Bronchial epithelial cell (primary cell): ENCODE results near the gene WDR6. TPM values are rescaled to one million over a fixed set of nuclear protein-coding genes. Genes with fewer than 3 reads are reported as not detected.
"Not testable (repeated sequence)": the region's sequence is repeated elsewhere in the genome, so short reads cannot be mapped to it uniquely, and the experiment has no call there.

ENCODE experiments used
- DNase-seq: peaks from one replicate; pipeline ENCODE4 v3.0.0-alpha.2; 2010; ENCODE audit warnings: low read depth
- FAIRE-seq: peaks from 2 replicates; lab custom pipeline; 2011; peaks lifted over from hg19 to GRCh38; lab: Jason Lieb, UNC
- H3K27me3 ChIP-seq: 2 replicates; pipeline ENCODE4 v1.5.1; 2011; ENCODE audit warnings: low read length; ENCODE audit not compliant: control insufficient read depth, insufficient read depth
- H3K36me3 ChIP-seq: 2 replicates; pipeline ENCODE4 v1.5.1; 2011; ENCODE audit warnings: low read length; ENCODE audit not compliant: control insufficient read depth, insufficient read depth
- H3K4me3 ChIP-seq: 2 replicates; pipeline ENCODE4 v1.5.1; 2011; ENCODE audit warnings: mild to moderate bottlenecking, low read depth, low read length, control low read depth
- total RNA-seq: library from RNA; depleted of rRNA; stranded (reverse); fragments of >200 nt; gene quantifications from 2 replicates; pipeline ENCODE4 v1.2.1, GENCODE V29; 2014
- TF ChIP-seq, protein P1 (sequence below): IDR thresholded peaks from 2 replicates; pipeline ENCODE4 v1.5.1; 2011; ENCODE audit warnings: mild to moderate bottlenecking, moderate library complexity, low read length, control low read depth, inconsistent platforms; ENCODE audit not compliant: insufficient read depth, severe bottlenecking

The WDR6 gene
- total RNA-seq, 1 donor from 2014 or later: 61.1 TPM

DNA sequence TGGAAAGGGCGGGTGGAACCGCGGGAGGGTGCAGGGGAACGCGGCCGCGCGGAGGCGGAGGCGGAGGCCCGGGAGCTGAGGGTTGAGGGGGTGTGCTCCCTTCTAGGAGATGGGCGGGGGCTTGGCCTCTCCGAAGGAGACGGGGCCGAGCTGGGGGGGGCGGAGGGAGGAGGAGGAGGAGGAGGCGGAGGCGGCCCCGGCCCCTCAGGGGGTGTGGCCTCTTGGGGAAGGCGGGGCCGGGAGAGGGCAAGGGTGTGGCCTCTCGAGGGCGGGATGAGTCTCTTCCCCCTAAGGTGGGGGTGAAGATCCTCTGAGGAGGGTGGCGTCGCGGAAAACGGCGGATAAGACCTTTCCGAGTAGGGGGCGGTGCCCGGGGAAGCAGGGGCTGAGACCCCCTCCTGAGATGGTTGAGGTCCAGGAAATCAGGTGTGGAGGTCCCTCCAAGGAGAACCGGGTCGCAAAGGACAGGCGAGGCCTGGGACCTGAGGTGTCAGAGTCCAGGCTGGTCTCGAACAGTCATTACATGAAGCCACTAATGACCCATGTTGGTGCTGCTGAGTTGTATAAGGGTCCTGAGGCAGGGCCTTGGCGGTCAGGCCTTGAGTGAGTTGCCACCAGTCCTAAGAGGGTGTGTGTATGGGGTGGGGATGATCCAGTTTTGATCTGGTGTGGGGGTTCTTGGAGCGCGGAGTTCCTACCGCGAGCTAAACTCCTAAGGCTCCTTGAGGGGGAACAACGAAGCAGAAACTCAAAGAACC, 759 bp downstream of the WDR6 start:
- TF ChIP-seq, protein P1, sequence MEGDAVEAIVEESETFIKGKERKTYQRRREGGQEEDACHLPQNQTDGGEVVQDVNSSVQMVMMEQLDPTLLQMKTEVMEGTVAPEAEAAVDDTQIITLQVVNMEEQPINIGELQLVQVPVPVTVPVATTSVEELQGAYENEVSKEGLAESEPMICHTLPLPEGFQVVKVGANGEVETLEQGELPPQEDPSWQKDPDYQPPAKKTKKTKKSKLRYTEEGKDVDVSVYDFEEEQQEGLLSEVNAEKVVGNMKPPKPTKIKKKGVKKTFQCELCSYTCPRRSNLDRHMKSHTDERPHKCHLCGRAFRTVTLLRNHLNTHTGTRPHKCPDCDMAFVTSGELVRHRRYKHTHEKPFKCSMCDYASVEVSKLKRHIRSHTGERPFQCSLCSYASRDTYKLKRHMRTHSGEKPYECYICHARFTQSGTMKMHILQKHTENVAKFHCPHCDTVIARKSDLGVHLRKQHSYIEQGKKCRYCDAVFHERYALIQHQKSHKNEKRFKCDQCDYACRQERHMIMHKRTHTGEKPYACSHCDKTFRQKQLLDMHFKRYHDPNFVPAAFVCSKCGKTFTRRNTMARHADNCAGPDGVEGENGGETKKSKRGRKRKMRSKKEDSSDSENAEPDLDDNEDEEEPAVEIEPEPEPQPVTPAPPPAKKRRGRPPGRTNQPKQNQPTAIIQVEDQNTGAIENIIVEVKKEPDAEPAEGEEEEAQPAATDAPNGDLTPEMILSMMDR: no peak
- H3K4me3 ChIP-seq: peak overlapping the region; percentile 83
- H3K36me3 ChIP-seq: peaks cover 5% of the 10 kb centered on the region
- H3K27me3 ChIP-seq: no peaks in the 10 kb centered on the region
- DNase-seq (peak; percentile 52), FAIRE-seq (no peak)

DNA sequence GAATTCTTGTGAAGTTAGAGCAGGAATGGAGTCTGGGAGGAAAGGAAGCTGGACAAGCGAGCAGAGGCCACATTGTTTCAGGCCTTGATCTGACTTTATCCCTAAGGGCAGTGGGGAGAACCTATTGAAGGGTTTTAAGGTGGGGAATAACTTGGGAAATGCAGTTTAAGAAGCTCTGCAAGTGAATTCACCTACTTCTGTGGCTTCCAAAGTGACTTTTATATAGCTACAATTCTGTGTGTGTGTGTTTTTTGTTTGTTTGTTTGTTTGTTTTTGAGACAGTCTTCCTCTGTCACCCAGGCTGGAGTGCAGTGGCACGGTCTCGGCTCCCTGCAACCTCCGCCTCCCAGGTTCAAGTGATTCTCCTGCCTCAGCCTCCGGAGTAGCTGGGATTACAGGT, 1.4 kb downstream of the WDR6 start:
- FAIRE-seq, H3K36me3 ChIP-seq, H3K27me3 ChIP-seq, DNase-seq, H3K4me3 ChIP-seq: not testable (repeated sequence)

DNA sequence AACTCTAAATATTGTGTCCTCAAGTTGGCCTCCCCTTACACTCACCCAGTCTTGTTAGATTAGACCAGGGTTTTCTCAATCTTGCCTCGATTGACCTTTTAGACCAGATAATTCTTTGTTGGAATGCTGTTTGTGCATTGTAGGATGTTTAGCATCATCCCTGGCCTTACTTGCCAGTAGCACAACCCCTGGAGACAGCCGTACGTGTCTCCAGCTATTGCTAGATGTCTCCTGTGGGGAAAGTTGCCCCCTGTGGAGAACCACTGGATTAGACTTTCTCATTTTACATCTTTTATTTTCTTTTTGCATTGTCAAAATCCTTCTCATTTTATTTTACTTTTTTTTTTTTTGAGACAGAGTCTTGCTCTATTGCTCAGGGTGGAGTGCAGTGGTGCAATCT, 2.2 kb downstream of the WDR6 start:
- peaks cover 15% of the 10 kb centered on the region for H3K36me3 ChIP-seq
- FAIRE-seq: no peak

DNA sequence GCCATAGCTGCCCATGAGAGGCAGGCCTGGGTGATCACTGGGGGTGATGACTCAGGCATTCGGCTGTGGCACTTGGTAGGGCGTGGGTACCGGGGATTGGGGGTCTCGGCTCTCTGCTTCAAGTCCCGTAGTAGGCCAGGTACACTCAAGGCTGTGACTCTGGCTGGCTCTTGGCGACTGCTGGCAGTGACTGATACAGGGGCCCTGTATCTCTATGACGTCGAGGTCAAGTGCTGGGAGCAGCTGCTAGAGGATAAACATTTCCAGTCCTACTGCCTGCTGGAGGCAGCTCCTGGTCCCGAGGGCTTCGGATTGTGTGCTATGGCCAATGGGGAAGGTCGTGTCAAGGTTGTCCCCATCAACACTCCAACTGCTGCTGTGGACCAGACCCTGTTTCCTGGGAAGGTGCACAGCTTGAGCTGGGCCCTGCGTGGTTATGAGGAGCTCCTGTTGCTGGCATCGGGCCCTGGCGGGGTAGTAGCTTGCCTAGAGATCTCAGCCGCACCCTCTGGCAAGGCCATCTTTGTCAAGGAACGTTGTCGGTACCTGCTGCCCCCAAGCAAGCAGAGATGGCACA, 5.3 kb downstream of the WDR6 start:
- Histone ChIP-seq H3K4me3 (no peak overlapping the region), H3K36me3 (peaks cover 29% of the 10 kb centered on the region), H3K27me3 (no peaks in the 10 kb centered on the region)
- TF ChIP-seq, protein P1: no peak
- no peak for DNase-seq
- no peak for FAIRE-seq

More for the DNA sequence above, 2.2 kb downstream of the WDR6 start:
- Histone ChIP-seq H3K27me3 (no peaks in the 10 kb centered on the region), H3K4me3 (no peak overlapping the region)
- no peak for DNase-seq
- TF ChIP-seq, protein P1: no peak

DNA sequence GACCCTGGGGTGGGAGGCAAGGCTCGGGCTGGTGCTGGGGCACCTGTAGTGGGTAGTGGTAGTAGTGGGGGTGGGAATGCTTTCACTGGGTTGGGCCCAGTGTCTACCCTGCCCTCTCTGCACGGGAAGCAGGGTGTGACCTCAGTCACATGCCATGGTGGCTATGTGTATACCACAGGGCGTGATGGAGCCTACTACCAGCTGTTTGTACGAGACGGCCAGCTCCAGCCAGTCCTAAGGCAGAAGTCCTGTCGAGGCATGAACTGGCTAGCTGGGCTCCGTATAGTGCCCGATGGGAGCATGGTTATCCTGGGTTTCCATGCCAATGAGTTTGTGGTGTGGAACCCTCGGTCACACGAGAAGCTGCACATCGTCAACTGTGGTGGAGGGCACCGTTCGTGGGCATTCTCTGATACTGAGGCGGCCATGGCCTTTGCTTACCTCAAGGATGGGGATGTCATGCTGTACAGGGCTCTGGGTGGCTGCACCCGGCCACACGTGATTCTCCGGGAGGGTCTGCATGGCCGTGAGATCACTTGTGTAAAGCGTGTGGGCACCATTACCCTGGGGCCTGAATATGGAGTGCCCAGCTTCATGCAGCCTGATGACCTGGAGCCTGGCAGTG, 6.0 kb downstream of the WDR6 start:
- no peaks in the 10 kb centered on the region for H3K27me3 ChIP-seq
- no peak for DNase-seq
- TF ChIP-seq, protein P1: no peak
- no peak for FAIRE-seq
- peaks cover 29% of the 10 kb centered on the region for H3K36me3 ChIP-seq
- H3K4me3 ChIP-seq: no peak overlapping the region
